HTR-8/SVneo (cell line): ENCODE measurements around the gene LRRN2.

Experiments
- DNase-seq: peaks from one replicate; pipeline ENCODE4 v3.0.0; 2011; ENCODE audit warnings: low spot score, mixed read lengths; ENCODE audit not compliant: insufficient read length
- FAIRE-seq: peaks from 2 replicates; lab custom pipeline; 2011; peaks lifted over from hg19 to GRCh38; lab: Jason Lieb, UNC

Gene LRRN2

DNA sequence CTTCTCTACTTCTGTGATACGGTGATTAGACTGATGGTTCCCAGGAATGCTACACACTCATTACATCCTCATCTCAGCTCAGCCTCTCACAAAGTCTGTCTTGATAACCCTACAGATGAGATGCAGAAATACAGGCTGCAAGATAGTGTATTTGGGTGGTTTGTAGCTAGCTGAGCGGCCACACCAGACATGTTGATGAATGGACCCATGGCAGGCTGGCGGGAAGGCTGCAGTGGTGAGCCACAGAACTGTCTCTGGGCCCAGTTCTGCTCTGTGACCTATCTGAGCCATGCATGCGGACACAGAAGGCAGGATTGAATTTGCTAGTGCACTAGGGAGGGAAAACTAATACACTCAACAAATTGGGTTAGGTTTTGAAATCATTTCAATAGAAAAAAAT is 71.9 kb downstream of the LRRN2 start:
- DNase-seq: no peak
- no peak for FAIRE-seq

DNA sequence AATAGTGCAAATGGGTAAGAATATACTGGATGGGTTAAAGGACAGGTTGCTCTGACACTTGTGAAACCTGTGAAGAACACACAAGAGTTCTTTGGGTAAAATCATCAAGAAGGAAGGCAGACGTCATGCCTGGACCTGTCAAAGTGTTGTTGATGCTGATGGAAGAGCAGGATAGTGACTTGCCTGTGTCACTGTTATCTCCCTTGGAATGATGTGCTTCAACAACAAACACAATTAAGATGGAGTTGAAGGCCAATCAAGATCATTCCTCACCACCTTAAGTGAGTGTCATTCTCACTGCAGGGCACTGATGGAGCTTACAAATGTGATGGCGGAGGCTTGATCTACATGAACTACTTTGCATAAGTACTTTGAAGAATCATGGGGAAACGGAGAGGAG is 73.2 kb downstream of the LRRN2 start:
- no peak for FAIRE-seq
- no peak for DNase-seq

DNA sequence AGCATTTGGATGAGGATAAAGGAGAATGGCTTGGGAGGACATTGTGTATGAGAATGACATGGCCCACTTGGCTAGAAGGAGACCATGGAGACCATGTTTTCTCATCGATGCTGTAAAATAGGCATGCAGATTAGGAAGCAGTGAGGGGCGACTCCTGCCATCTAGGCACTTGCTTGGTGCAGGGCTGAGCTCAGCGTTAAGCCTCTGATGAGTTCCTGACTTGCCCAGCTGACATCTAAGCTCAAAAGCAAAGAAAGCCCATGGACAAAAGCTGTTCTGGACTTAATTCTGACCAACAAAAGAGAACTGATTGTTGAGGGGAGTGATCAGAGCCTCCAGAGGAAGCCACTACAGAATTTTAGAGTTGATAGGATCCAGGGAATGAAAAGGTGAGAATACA is 74.5 kb downstream of the LRRN2 start:
- DNase-seq: no peak
- no peak for FAIRE-seq

DNA sequence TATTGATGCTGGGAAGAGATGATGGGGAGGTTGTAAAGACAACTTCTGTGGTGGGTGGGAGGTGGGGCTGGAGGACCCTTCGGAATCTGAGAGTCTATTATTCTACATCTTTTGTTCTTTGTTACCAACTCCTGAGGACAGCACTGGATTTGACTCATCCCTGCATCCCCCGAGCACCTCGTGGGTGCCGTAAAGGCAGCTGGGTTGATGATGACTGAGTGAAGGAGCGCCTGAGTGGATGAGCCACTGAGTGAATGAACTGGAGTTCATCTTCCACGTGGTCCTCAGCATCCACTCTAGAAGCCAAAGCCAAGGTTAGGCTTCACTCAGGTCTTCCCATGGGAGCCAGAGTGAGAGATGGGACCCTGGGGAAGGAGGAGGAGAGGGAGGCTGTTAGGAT is 77.6 kb downstream of the LRRN2 start:
- no peak for DNase-seq
- FAIRE-seq: no peak

DNA sequence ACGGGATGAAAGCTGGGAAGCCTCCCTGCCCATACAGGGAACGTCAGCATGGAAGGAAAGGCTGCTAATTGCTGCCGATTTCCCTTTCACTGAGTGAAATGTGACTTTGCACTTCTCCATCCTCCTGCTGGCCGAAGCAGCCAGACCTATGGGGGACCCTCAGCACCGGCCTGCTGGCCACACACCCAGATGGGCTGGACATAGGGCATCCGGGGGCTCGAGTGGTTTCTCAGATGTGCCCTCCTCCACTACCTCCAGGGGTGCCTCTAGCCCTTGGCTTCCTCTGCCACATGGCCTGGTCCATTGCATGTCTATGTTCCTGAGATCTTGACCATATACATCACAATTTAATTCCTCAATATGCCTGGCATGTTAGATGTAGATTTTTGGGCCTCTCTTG is 79.7 kb downstream of the LRRN2 start:
- DNase-seq (no peak), FAIRE-seq (no peak)

DNA sequence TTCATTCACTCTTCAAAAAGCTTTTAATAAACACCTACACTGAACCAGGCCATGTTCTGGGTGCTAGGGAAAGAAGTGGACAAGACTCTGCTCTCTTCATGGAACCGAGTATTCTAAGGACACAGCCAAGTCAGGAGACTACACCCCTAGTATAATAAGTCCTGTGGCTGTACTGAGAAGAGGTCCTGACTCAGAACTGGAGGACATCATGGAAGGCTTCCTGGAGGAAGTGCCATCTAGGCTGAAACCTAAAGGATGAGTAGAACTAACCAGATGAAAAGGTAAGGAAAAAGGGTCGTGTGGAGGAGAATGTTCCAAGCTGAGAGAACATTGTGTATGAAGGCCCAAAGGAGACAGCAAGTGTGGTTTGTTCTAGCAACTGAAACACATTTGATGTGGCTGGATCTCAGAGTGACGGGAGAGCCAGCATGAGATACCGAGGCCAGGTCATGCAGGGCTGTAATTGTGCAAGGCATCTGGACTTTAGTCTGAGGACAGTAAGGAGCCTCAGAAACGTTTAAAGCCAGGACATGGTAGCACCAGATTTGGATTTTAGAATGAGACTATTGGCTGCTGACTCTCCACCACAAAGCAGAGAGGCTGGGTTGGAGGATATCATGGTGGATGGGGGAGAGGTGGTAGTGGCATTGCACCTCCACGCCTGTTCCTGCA is 82.5 kb downstream of the LRRN2 start:
- no peak for DNase-seq
- no peak for FAIRE-seq

DNA sequence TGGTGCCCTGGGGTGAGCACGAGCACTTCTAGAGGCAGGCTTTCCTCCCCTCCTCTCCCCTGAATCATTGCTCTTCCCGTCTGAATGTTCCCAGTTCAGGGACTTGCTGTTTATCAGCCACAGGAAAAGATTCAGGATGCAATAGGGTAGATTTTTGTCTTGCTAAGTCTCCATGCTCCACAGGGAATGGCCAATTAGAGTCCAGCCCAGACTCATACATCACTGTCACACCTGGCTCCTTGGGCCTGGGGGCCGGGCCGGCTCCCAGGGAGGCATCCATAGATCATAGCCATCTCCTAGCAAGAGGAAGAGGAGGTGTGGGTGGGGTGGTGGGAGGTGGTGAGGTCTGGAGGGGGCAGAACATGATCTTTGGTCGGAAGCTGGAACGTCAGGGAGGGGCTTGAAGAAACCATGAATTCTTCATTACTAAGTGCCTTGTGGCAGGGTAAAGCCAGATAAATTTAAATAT is 83.4 kb downstream of the LRRN2 start:
- DNase-seq: no peak
- no peak for FAIRE-seq

DNA sequence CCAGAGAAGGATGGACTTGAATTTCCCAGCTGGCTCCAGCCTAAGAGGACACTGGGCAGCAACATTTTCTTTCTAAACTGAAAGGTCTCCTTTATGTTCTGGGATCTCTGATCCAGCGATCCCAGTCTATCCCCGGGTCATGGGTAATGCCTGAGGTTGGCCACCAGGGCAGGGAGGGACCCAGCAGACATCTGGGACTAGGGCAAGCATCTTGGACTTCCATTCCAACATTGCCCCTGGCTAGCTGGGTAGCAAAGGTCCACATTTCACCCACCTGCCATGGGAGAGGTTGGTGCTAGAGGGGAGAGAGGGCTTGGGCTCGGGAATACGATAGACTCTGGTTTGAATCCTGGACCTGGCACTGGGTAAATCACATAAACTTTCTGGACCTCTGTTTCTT is 84.6 kb downstream of the LRRN2 start:
- FAIRE-seq: no peak
- DNase-seq: no peak

DNA sequence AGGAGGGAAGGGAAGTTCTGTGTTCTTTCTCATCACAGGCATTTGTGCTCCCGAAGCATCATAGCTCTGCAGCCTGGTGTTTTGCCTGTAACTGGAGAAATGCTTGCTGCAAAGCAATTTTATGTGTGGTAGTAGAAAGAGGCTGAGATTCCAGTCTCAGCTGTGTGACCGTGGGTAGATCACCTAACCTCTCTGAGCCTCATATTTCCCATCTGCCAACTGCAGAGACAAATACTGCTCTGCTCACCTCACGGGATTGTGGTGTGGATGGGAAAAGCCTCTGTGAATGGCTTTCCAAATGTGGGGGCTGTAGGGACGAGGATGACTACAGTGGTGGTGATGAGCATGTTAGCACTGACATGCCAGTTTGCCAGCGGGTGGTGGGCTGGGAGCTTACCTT is 85.3 kb downstream of the LRRN2 start:
- DNase-seq (no peak), FAIRE-seq (no peak)

DNA sequence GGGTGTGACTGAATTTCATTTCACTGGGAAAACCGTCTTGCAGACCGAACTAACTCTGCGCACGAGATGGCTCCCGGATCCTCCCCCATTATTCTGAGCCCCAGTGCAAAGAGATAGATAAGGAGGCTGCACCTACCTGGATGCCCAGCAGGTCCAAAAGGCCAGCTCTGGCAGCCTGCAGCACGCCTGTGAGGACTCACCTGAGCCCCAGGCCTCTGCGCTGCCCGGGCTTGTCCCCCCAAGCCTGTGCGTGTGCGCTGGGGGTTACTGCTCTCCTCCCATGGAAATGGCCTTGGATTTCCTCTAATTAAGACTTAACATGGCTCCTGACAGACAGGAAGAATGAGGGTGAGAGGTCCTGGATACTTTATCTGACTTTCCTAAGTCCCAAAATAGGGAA is 85.9 kb downstream of the LRRN2 start:
- FAIRE-seq (no peak), DNase-seq (no peak)

DNA sequence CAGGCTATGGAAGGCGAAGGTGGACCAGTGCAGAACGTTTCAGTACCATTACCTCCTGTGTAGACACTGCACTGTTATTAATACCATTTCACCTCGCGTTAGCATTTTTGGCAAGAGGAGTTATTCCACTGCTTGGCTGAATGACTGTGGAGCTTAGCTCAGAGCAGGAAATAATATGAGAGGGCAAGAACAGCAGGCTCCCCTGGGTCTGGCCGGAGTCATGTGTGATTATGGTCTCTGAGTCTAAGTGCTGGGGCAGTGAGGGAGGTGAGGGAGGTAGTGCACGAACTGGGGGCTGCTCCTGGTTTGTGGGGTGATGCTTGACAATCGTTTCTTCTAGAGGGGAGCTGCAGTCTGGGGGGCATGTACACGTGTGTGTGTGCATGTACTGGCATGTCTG is 86.4 kb downstream of the LRRN2 start:
- FAIRE-seq (no peak), DNase-seq (no peak)

DNA sequence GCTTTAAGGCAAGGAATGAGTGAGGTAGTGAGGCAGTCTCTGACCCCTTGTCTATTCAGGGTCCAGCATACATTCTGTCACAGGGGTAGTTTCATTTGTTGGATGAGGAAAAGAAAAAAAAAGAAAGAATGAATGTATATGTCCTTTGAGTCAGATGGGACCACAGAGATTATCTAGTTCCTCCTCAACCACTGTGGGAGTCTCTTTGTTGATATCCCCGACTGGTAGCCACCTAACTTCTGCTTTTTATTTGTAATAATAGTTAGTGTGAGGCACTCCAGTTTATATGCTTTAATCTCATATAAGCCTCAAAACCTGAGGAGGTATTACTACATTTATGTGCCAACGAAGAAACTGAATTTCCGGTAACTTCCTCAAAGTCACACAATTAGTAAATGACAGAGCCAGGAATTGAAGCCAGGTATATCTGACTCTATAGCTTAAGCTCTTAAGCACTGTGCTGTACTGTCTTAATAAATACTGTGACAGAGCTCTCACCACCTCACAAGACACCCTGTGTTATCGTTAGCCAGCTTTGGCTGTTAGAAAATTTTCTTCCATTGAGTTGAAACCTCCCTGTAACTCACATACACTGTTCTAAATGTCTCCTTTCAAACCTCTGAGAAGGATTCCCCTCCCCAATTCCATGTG is 87.1 kb downstream of the LRRN2 start:
- FAIRE-seq: no peak
- no peak for DNase-seq

DNA sequence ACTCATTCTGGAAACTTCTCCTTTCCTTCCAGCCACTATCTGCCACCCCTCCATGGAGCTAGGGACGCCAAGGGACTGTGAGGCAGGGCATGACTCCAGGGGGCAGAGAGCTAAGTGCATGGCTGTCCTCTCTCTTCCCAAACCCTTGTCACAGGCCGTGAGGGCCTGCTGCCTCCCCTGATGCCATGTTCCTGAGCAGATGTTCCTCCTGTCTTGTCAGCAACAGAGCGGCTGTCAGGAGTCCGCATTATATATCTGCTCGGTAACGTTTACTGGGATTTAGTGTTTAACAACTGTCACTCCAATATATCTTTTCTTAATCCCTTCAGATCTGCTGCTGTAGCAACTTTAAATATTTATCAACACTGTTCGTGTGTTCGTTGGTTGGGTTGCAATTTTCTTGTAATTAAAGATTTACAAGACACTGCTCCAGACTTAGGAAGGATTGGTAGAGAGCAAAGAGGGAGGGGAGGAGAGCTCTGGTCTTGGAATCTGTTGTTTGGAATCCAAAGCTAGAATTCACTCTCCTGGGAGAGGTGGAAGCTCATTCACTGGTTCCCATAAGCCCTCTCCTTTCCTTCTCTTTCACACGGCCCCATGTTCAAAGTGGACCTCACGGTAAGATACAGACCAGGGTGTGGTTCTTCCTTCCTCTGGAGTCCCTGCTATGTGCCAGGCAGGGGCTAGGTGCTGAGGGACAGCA is 93.1 kb downstream of the LRRN2 start:
- DNase-seq: no peak
- FAIRE-seq: no peak

DNA sequence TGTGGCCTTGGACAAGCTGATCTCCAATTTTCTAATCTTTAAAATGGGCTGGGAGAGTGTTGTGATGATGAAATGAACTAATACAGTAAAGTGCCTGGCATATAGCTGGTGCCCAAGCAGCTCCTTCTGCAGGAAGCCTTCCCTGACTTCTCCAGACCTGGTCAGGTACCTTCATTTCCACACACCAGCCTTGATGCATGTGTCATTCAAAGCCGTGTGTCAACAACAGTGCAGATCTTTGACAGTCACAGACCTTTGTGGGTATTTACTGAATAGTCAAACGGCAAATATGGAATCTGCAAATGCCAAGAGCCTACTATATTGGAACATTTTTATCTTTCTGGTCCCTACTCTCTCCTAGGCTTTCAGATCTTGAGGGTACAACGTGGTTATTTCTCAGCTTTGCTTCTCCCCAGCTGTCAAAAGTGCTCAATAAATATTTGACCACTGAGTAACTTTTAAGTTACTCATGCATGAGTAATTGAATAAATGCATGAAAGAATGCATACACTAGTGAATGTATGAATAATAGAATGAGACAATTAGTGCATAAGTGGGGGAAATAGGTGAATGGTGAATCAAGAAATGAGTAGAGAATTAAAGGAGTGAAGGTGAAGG is 94.0 kb downstream of the LRRN2 start:
- DNase-seq (peak; percentile 54), FAIRE-seq (peak; percentile 40)

DNA sequence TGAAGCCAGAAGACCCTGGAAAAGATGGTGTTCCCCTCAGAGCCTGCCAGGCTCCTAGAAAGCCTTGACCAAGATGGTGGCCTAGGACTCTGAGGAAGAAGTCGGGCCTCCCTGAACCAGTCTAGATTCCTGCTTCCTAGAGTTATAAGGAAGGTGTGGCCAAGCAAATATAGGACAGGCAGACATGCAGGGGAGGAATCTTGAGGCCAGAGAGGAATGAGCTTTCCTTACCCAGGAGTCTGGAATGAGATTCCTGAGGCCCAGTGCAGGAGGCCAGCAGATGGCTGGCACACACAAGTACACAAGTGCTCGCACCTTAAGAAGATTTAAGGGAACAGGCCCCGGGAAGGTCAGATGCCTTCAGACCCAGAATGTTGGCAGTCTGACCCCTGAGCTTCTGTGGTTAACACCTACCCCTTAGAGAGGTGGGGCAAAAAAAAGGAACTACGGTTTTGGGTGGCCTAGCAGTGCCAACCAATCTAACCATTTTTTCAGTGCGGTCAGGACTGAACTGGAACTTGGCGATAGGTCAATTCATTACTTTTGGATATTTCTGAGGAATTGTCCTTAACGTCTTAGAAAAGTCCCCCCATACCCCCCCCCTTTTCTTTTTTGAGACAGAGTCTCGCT is 96.0 kb downstream of the LRRN2 start:
- DNase-seq: no peak
- FAIRE-seq: no peak

DNA sequence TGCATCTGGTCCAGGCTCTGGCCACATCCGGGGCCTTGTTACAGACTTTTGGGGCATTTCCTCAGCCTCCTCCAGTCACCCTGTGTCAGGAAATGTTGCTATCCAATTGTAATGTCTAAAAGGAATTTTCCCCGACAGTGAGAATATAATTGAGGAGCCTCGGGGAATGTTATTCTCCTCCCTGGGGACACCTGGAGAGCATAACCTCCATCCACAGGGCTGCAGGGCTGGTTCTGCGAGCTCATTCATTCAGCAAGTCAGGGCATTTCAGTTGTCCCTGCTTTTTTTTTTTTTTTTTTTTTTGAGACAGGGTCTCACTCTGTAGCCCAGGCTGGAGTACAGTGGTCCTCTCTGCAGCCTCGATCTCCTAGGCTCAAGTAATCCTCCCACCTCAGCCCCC is 96.7 kb downstream of the LRRN2 start:
- no peak for DNase-seq

DNA sequence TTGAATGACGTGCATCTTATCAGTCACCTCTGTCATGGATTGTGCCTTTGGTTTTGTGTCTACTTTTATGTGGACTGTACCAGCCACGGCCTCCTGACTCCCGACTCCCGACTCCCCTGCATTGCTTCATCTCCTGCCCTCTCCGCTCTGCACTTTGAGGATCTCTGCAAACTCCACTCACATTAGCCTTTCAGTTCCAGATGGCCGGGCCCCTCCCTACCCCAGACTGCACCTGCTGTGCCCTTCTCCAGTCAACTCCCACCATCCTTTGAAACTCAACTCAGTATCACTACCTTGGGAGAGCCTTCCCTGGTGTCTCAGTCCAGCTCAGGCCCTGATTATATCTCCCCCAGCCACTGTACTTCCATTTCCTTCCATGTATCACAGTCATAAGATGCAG is 97.9 kb downstream of the LRRN2 start:
- DNase-seq (no peak), FAIRE-seq (no peak)

More for the DNA sequence above, 96.7 kb downstream of the LRRN2 start:
- no peak for FAIRE-seq

DNA sequence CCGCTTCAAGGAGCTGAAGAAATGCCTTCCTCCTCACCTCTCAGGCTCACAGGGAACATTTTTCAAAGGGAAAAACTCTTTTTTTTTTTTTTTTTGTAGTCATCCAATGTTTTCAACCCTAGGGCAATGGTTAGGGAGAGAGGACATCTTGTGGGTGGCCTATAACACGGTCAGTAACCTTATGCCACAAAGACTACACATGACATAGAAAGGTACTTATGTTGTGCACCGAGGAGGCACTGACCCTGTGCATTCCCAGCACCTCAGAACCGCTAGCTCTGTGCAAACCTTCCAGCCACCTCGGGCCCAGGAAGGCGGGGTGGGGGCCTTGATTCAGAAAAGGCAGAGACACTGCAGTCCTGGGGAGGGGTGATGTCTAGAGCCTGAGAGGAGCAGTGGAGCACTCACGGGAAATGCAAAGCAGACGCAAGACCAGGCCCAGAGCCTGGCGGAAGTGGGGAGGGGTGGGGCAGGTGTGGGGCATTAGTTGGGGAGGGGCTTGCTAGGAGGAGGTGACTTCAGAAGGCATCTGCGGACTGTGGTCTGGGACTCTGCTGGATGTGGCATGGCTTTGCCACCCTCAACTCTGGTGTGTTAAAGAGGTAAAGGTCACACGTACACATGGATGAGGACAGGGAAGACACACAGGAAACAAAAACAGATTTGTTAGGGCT is 100.7 kb downstream of the LRRN2 start:
- DNase-seq: no peak
- no peak for FAIRE-seq

DNA sequence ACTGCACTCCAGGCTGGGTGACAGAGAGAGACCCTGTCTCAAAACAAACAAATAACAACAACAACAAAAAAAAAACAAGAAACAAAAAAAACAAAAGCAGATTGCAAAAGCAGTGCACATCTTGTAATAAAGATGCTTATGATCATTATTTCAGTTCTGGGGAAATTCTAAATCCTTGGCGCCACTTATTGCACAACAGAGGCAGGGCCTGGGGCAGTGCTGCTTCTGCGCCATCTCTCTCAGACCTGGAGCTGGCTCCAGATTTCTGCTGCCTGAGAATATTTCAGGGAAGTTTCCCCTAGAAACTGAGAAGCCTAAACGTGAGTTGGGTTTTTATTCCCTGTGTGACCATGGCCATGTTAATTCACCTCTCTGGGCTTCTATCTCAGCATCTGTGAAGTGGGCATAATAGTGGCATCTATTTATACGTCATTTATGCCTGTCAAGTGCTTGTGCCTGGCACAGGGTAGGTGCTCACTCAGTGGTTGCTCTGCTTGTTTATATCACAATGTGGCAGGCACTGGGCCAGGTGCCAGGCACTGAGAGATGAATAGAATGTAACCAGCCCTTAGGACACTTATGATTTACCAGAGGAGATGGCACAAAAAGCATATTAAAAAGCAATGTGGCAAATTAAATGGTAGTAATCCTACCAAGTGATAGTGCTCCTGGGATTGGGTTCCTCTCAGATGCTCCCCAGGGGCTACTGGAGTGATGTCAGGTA is 101.5 kb downstream of the LRRN2 start:
- DNase-seq (no peak), FAIRE-seq (no peak)
